ENCODE results near the gene SSR1.

SSR1 gene

DNA sequence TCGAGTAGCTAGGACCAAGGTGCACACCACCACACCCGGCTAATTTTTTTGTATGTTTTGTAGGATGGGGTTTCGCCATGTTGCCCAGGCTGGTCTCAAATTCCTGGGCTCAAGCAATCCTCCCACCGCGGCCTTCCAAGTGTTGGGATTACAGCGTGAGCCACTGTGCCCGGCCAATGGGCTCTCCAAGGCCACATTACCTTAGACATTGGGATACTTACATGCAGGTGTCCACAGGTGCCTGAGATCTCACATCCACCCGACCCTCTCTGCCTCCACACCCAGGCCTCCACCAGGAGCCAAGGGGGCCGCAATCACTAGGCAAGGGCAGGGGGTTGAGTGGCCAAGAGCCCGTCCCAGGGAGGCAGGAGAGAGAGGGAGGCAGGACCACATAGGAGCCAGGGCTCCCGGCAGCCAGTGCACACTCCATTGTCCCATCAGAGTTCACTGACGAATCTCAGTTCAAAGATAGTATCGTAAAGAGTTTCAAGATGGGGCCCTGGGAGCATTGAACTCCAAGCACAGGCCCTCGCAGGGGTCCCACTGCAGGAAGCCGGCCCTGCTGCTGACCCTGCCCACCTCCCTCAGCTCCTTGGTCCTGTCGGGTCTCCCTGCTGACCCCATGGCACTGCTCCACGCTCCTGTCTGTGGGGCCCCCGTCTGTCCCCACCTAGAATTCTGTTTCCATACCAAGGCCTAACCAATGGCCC is 55.3 kb downstream of the SSR1 start:
- TF ChIP-seq, protein P1, sequence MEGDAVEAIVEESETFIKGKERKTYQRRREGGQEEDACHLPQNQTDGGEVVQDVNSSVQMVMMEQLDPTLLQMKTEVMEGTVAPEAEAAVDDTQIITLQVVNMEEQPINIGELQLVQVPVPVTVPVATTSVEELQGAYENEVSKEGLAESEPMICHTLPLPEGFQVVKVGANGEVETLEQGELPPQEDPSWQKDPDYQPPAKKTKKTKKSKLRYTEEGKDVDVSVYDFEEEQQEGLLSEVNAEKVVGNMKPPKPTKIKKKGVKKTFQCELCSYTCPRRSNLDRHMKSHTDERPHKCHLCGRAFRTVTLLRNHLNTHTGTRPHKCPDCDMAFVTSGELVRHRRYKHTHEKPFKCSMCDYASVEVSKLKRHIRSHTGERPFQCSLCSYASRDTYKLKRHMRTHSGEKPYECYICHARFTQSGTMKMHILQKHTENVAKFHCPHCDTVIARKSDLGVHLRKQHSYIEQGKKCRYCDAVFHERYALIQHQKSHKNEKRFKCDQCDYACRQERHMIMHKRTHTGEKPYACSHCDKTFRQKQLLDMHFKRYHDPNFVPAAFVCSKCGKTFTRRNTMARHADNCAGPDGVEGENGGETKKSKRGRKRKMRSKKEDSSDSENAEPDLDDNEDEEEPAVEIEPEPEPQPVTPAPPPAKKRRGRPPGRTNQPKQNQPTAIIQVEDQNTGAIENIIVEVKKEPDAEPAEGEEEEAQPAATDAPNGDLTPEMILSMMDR (IDR thresholded peaks at IDR 0.05; ENCODE audit: control insufficient read depth, insufficient read depth, low read depth, low read length, missing control alignments): no peak
- no peak for DNase-seq (ENCODE audit: low read depth)

DNA sequence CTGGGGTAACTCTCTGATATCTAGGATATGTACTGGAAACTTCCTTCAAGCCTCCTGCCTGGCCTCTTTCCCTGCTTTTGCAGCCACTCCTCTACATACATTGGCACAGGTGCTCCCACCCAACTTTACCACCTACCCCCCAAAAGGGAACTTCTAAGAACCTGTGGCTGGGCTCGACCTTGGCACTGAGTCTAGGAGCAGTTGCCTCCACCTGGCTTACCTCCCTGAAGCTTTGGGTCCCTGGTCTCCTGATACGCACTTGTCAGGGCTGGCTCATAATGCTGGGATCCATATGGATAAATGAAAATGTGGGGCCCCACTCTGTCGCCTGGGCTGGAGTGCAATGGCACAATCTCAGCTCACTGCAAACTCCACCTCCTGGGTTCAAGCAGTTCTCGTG is 56.2 kb downstream of the SSR1 start:
- TF ChIP-seq, protein P1 (IDR thresholded peaks at IDR 0.05; ENCODE audit: control insufficient read depth, insufficient read depth, low read depth, low read length, missing control alignments): no peak
- no peak overlapping the region for H3K4me3 ChIP-seq (ENCODE audit: control insufficient read depth, low read depth, low read length)
- no peak for DNase-seq (ENCODE audit: low read depth)

More for the DNA sequence above, 55.3 kb downstream of the SSR1 start:
- no peak overlapping the region for H3K4me3 ChIP-seq (ENCODE audit: control insufficient read depth, low read depth, low read length)

DNA sequence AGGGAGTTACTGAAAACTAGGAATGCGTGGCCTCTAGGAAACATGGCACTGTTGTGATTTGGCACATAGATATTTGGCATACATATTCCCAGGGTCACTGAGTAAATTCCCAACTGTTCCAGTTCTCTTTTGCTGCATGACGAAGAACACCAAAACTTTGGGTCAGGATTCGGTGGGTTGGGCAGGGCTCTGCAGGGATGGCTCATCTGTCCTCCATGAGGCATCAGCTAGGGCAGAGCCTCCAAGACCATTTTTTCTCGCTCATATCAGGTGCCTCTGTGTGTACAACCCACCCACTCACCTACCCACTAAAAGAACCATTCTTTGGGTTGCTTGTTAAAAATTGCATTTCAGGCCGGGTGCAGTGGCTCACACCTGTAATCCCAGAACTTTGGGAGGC is 57.1 kb downstream of the SSR1 start:
- no peak overlapping the region for H3K4me3 ChIP-seq (ENCODE audit: control insufficient read depth, low read depth, low read length)
- TF ChIP-seq, protein P1 (IDR thresholded peaks at IDR 0.05; ENCODE audit: control insufficient read depth, insufficient read depth, low read depth, low read length, missing control alignments): no peak
- DNase-seq (ENCODE audit: low read depth): no peak

GRCh38 chr6:7254980-7255835 is 57.8 kb downstream of the SSR1 start:
- DNase-seq (ENCODE audit: low read depth): no peak
- H3K4me3 ChIP-seq (ENCODE audit: control insufficient read depth, low read depth, low read length): no peak overlapping the region
- TF ChIP-seq, protein P1 (IDR thresholded peaks at IDR 0.05; ENCODE audit: control insufficient read depth, insufficient read depth, low read depth, low read length, missing control alignments): no peak

- no peak for DNase-seq (ENCODE audit: low read depth)
- TF ChIP-seq, protein P1 (IDR thresholded peaks at IDR 0.05; ENCODE audit: control insufficient read depth, insufficient read depth, low read depth, low read length, missing control alignments): no peak
- no peak overlapping the region for H3K4me3 ChIP-seq (ENCODE audit: control insufficient read depth, low read depth, low read length)
These were observed 60.6 kb downstream of the SSR1 start for GRCh38 chr6:7252390-7252789.

DNA sequence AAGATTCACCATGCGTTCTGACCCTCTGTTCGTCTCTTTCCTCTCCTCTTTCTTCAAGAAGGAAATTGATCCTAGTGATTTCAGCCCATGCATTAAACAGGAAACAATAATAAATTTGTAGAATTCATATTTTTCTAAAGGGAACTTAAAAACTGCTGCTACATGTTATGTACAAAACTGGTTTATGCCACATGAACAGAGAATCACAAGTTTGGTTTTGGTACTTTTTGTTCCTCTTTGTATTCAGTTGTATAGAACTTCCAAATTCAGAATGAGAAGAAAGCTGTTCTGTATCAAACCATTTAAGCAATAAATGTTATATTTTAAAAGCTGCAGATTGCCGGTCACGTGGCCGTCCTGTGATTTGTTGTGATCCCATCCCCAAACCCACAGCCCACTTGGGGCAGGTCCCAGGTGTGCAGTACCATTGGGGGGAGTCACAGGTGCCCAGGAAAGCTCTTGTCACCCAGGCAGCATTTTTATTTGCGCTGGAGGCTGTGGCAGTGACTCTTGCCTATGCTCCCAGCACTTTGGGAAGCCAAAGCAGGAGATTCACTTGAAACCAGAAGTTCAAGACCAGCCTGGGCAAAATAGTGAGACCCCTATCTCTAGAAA is 61.2 kb downstream of the SSR1 start:
- H3K4me3 ChIP-seq (ENCODE audit: control insufficient read depth, low read depth, low read length): no peak overlapping the region
- DNase-seq (ENCODE audit: low read depth): no peak
- TF ChIP-seq, protein P1 (IDR thresholded peaks at IDR 0.05; ENCODE audit: control insufficient read depth, insufficient read depth, low read depth, low read length, missing control alignments): no peak

Measured in AG09309 (cell line).